HCT116 (cell line): ENCODE results near the gene RNF175. TPM values are rescaled to one million over a fixed set of nuclear protein-coding genes. Genes with fewer than 3 reads are reported as not detected.

ENCODE experiments used
- ATAC-seq: fragments of 200-7000 bp; cut with Tn5 transposase; 2 replicates; pipeline ENCODE4 v1.9.1; 2020; ENCODE audit warnings: mild to moderate bottlenecking, moderate library complexity
- BruUV-seq: library from RNA; stranded (reverse); fragments of 400-500 nt; replicated peaks from 2 replicates; lab custom pipeline; 2021; lab: Mats Ljungman, UMichigan
- CTCF ChIA-PET: fragments of 300-600 bp; sonication (Branson Sonifier 250); formaldehyde crosslinking; loops from one replicate; lab custom pipeline; 2021; ENCODE audit warnings: antibody characterized with exemption; lab: Charles Lee
- POLR2A ChIA-PET: fragments of 300-600, 350-600 bp; sonication (Branson Sonifier 250); formaldehyde crosslinking; loops from one replicate; lab custom pipeline; 2021; ENCODE audit warnings: antibody characterized with exemption; lab: Charles Lee
- RAD21 ChIA-PET, 2 experiments: fragments of 300-600 bp; sonication (Branson Sonifier 250); formaldehyde crosslinking; loops; one replicate each; lab custom pipeline; 2023; ENCODE audit warnings: low total read pairs in 2 of 2; ENCODE audit not compliant: uncharacterized antibody in 2 of 2, unreplicated experiment in 2 of 2, low non-redundant PET in 1 of 2; lab: Charles Lee
- DNase-seq: peaks from one replicate; pipeline ENCODE4 v3.0.0-alpha.2; 2010; ENCODE audit warnings: low read depth, low spot score
- H2AFZ ChIP-seq: fragments of 200-600 bp; shearing (Covaris generic), sonication (generic); 2 replicates; pipeline ENCODE4 v1.6.1; 2017; ENCODE audit warnings: low read depth, mixed run types, mixed read lengths, antibody characterized with exemption, low read length; ENCODE audit not compliant: poor library complexity, severe bottlenecking
- H3K27ac ChIP-seq: 2 replicates; pipeline ENCODE4 v1.5.1; 2012; ENCODE audit warnings: low read depth, low read length
- H3K27me3 ChIP-seq: fragments of 200-600 bp; sonication (generic); 2 replicates; pipeline ENCODE4 v1.6.1; 2016; ENCODE audit warnings: mixed run types, low read length, mixed read lengths; ENCODE audit not compliant: insufficient read depth
- H3K36me3 ChIP-seq, 2 experiments: fragments of 200-500 bp in 1 of 2; fragments of 200-600 bp in 1 of 2; sonication (Bioruptor generic) in 1 of 2; sonication (generic) in 1 of 2; 2 replicates each; pipeline versions ENCODE4 v1.5.1 to v1.6.1; 2014 to 2016; ENCODE audit warnings: low read length in 2 of 2, inconsistent platforms in 1 of 2, mixed read lengths in 1 of 2, mixed run types in 1 of 2; ENCODE audit not compliant: insufficient read depth in 2 of 2, control insufficient read depth in 1 of 2
- H3K4me1 ChIP-seq, 2 experiments: fragments of 200-600 bp in 1 of 2; sonication (generic) in 1 of 2; 2 replicates each; pipeline versions ENCODE4 v1.5.1 to v1.6.1; 2012 to 2017; ENCODE audit warnings: low read length in 2 of 2, inconsistent platforms in 1 of 2, mild to moderate bottlenecking in 1 of 2, mixed read lengths in 1 of 2, mixed run types in 1 of 2, moderate library complexity in 1 of 2; ENCODE audit not compliant: insufficient read depth in 2 of 2, control insufficient read depth in 1 of 2
- H3K4me2 ChIP-seq: fragments of 200-600 bp; sonication (generic); 2 replicates; pipeline ENCODE4 v1.6.1; 2017; ENCODE audit warnings: mixed run types, low read length, mixed read lengths
- H3K4me3 ChIP-seq, 2 experiments: fragments of 200-600 bp in 1 of 2; sonication (generic) in 1 of 2; replicated peaks in 1 of 2; 2 replicates each; pipeline ENCODE4 v1.5.1; 2011 to 2016; ENCODE audit warnings: low read length in 2 of 2, control low read depth in 1 of 2, low read depth in 1 of 2, mild to moderate bottlenecking in 1 of 2, mixed read lengths in 1 of 2, mixed run types in 1 of 2
- H3K79me2 ChIP-seq: fragments of 200-600 bp; sonication (generic); 2 replicates; pipeline ENCODE4 v1.6.1; 2017; ENCODE audit warnings: mild to moderate bottlenecking, mixed run types, low read length, moderate library complexity, mixed read lengths; ENCODE audit not compliant: insufficient read depth
- H3K9ac ChIP-seq: fragments of 200-600 bp; sonication (generic); 2 replicates; pipeline ENCODE4 v1.6.1; 2016; ENCODE audit warnings: low read length, mixed read lengths
- H3K9me2 ChIP-seq: fragments of 200-600 bp; sonication (generic), shearing (Covaris generic); 2 replicates; pipeline ENCODE4 v1.6.1; 2017; ENCODE audit warnings: mixed run types, mild to moderate bottlenecking, moderate library complexity; ENCODE audit not compliant: insufficient read depth
- H3K9me3 ChIP-seq, 2 experiments: fragments of 200-500 bp in 1 of 2; fragments of 200-600 bp in 1 of 2; sonication (Bioruptor generic) in 1 of 2; sonication (generic) in 1 of 2; 2 replicates each; pipeline ENCODE4 v1.6.1; 2014 to 2017; ENCODE audit warnings: low read length in 2 of 2, mixed read lengths in 2 of 2, inconsistent platforms in 1 of 2, low read depth in 1 of 2, mild to moderate bottlenecking in 1 of 2, mixed run types in 1 of 2, moderate library complexity in 1 of 2; ENCODE audit not compliant: control insufficient read depth in 1 of 2, insufficient read depth in 1 of 2
- H4K20me1 ChIP-seq: fragments of 200-600 bp; sonication (generic), shearing (Covaris generic); 2 replicates; pipeline ENCODE4 v1.6.1; 2017; ENCODE audit warnings: mixed run types, mild to moderate bottlenecking, moderate library complexity; ENCODE audit not compliant: insufficient read depth
- CBX3 ChIP-seq: IDR thresholded peaks from 2 replicates; pipeline ENCODE4 v1.6.1; 2012; ENCODE audit warnings: low read depth
- CTCF ChIP-seq, 3 experiments: fragments of 200-600 bp in 1 of 3; sonication (generic) in 1 of 3; IDR thresholded peaks in 2 of 3; conservative IDR thresholded peaks in 1 of 3; 2 replicates each; pipeline ENCODE4 v1.5.1; 2012 to 2017; ENCODE audit warnings: low read depth in 2 of 3, low read length in 2 of 3, antibody characterized with exemption in 1 of 3, borderline replicate concordance in 1 of 3, control low read depth in 1 of 3, mild to moderate bottlenecking in 1 of 3, mixed read lengths in 1 of 3, mixed run types in 1 of 3, moderate library complexity in 1 of 3; ENCODE audit not compliant: insufficient read depth in 1 of 3
- ELF1 ChIP-seq: IDR thresholded peaks from 2 replicates; pipeline ENCODE4 v1.6.1; 2012; ENCODE audit warnings: low read depth, borderline replicate concordance
- EZH2 ChIP-seq: fragments of 200-600 bp; sonication (generic); IDR thresholded peaks from 2 replicates; pipeline ENCODE4 v1.6.1; 2017; ENCODE audit warnings: antibody characterized with exemption, mixed run types
- EZH2phosphoT487 ChIP-seq: fragments of 200-600 bp; IDR thresholded peaks from 2 replicates; pipeline ENCODE4 v1.6.1; 2018; ENCODE audit warnings: antibody characterized with exemption, borderline replicate concordance
- JUND ChIP-seq: IDR thresholded peaks from 2 replicates; pipeline ENCODE4 v1.6.1; 2012
- RAD21 ChIP-seq: IDR thresholded peaks from 2 replicates; pipeline ENCODE4 v1.6.1; 2012; ENCODE audit warnings: low read depth, mild to moderate bottlenecking
- ZFX ChIP-seq: fragments of 450-650 bp; IDR thresholded peaks from 2 replicates; pipeline ENCODE4 v1.6.1; 2017
- ZNF274 ChIP-seq: fragments of 200-500 bp; sonication (Bioruptor generic); IDR thresholded peaks from 2 replicates; pipeline ENCODE4 v1.6.1; 2014; ENCODE audit warnings: mild to moderate bottlenecking, low read depth, low read length, inconsistent platforms
- intact Hi-C: fragments of 100-400 bp; cut with micrococcal nuclease; formaldehyde crosslinking; loops from 2 replicates; pipeline ENCODE4 v1.10.0; 2022
- total RNA-seq: library from RNA; stranded (reverse); gene quantifications from one replicate; pipeline ENCODE4 v1.2.1, GENCODE V29; 2021; ENCODE audit not compliant: unreplicated experiment

The RNF175 gene
- total RNA-seq, 1 experiment from 2014 or later = not detected

DNA sequence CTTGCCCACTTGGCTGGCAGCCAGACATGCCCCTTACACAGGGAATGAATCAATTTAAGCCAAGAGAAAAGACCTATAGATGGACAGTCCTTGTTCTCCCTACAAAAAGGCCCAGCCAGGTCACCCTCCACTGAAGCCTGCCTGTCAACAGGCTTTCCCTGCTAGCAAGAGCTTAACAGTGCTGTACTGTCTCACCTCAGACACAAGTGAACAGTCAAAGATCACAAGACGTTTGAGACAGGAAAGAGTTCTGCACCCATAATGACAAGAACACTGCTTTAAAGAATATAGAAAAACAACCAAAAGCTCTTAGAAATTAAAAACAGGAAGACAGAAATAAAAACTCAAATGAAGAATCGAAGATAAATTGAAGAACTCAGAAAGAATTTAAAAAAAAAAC is 4.6 kb downstream of the RNF175 start:
- no peaks in the 10 kb centered on the region for H3K36me3 ChIP-seq
- H4K20me1 ChIP-seq = no peaks in the 10 kb centered on the region
- no peak for TF ChIP-seq ZFX
- TF ChIP-seq CBX3 = no peak
- TF ChIP-seq EZH2phosphoT487 = no peak
- ChIA-PET RAD21 (no interaction called here), CTCF (no interaction called here), POLR2A (no interaction called here)
- no peak for DNase-seq
- ATAC-seq = no peak
- no peaks in the 10 kb centered on the region for H3K9me3 ChIP-seq
- H3K4me1 ChIP-seq = peaks cover 0 to 3% of the 10 kb centered on the region in 2 experiments; a peak in 1 of 4 replicates
- H3K9me2 ChIP-seq = no peaks in the 10 kb centered on the region
- H2AFZ ChIP-seq = no peak overlapping the region
- H3K27me3 ChIP-seq = no peaks in the 10 kb centered on the region
- no peaks in the 10 kb centered on the region for H3K79me2 ChIP-seq
- no peak overlapping the region for H3K27ac ChIP-seq
- no peak overlapping the region for H3K4me2 ChIP-seq
- BruUV-seq = no TSS peak
- no peak overlapping the region for H3K4me3 ChIP-seq
- intact Hi-C loops = loop anchor here (10.0 kb wide), 1 partner anchor 410 kb away; the partner anchor contains the start of gene MND1
- H3K9ac ChIP-seq = no peak overlapping the region

DNA sequence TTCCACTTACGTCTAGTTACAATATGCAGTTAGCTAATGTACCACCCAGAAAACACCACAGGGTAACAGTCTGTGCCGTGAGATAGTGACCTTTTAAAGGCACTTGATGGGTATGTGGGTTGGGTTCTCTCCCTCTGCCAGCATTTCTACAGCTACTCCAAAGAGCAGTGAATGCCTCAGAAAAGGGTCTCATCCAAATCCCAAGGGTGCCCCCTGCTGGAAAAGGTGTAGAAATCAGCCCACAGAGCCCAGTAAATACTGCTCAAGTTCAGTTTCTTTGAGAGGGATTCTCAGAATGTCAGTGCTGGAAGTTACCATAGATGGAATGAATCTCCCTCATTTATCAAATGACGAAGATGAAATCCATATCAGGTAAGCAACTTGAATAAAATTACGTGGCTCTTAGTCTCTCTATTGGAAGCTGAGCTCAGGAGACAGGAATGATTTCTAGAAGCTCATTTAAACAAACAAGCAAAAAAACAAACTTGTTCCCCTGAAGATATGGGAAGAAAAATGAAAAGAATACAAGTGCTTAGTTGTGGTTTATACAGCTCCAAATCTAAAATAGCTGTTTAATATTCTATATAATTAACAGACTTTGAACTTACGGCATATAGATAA is 9.5 kb downstream of the RNF175 start:
- H3K9me2 ChIP-seq = no peaks in the 10 kb centered on the region

More for the DNA sequence above, 9.5 kb downstream of the RNF175 start:
- DNase-seq = peak; percentile 54
- Histone ChIP-seq H4K20me1 (no peaks in the 10 kb centered on the region), H3K9ac (no peak overlapping the region), H3K9me3 (no peaks in the 10 kb centered on the region), H3K4me2 (no peak overlapping the region), H3K27ac (no peak overlapping the region), H3K4me3 (no peak overlapping the region), H3K79me2 (no peaks in the 10 kb centered on the region), H3K4me1 (peaks cover 0 to 7% of the 10 kb centered on the region in 2 experiments; a peak in 1 of 4 replicates), H3K27me3 (no peaks in the 10 kb centered on the region), H3K36me3 (no peaks in the 10 kb centered on the region), H2AFZ (no peak overlapping the region)
- ChIA-PET CTCF (interaction anchor here (0.6 to 2.5 kb wide), 11 partner anchors 9 to 607 kb away, joined by 3 to 17 read pairs (median 7); no protein-coding TSS in a partner anchor), POLR2A (no interaction called here), RAD21 (interaction anchor here in 1 of 2 experiments (0.6 to 1.3 kb wide), 2 partner anchors 116 to 172 kb away, joined by 4 to 5 read pairs; no protein-coding TSS in a partner anchor)
- TF ChIP-seq JUND (no peak), EZH2 (no peak), CTCF (IDR thresholded peaks at IDR 0.05 in 2 of 3, conservative IDR thresholded peaks at IDR 0.05 in 1 of 3; ENCODE audit: borderline replicate concordance in 1 of 3, insufficient read depth in 1 of 3, low read depth in 2 of 3, low read length in 2 of 3) (peak; percentile 77 to 84 (median 77)), RAD21 (peak; percentile 89), ELF1 (no peak), CBX3 (no peak), ZNF274 (no peak)
- intact Hi-C loops = loop anchor here (1.0 to 10.0 kb wide), 3 partner anchors 115 to 608 kb away; partner anchors contain the start of gene MND1
- ATAC-seq = peak; percentile 97
- no TSS peak for BruUV-seq
